HEK293 (cell line): ENCODE data around the gene CPEB2.

Source experiments
- CTCF ChIA-PET: fragments of 350-600 bp; formaldehyde crosslinking; extraction: SDS; loops from one replicate; lab custom pipeline; 2021; ENCODE audit warnings: antibody characterized with exemption; lab: Yijun Ruan, JAX
- POLR2A ChIA-PET: fragments of 300-600 bp; formaldehyde crosslinking; extraction: SDS; loops from one replicate; lab custom pipeline; 2020; ENCODE audit warnings: antibody characterized with exemption, inconsistent platforms; lab: Yijun Ruan, JAX
- H3K27ac ChIP-seq: fragments of 200-500 bp; sonication (Bioruptor generic); 2 replicates; pipeline ENCODE4 v1.5.1; 2014; ENCODE audit warnings: low read depth, low read length, control low read depth, inconsistent platforms; ENCODE audit errors: extremely low read depth
- H3K36me3 ChIP-seq, 2 experiments: fragments of 200-500 bp in 1 of 2; sonication (Bioruptor generic) in 1 of 2; 1 replicate in 1 of 2; 2 replicates in 1 of 2; pipeline ENCODE4 v1.5.1; 2014 to 2017; ENCODE audit warnings: inconsistent platforms in 2 of 2, low read length in 2 of 2; ENCODE audit not compliant: control insufficient read depth in 2 of 2, insufficient read depth in 1 of 2
- H3K4me1 ChIP-seq: fragments of 200-500 bp; sonication (Bioruptor generic); 2 replicates; pipeline ENCODE4 v1.5.1; 2014; ENCODE audit warnings: mild to moderate bottlenecking, low read length, inconsistent platforms; ENCODE audit not compliant: control insufficient read depth, insufficient read depth
- H3K4me3 ChIP-seq: 2 replicates; pipeline ENCODE4 v1.5.1; 2011; ENCODE audit warnings: low read depth, mild to moderate bottlenecking, control low read depth, low read length, moderate library complexity
- H3K9me3 ChIP-seq: fragments of 200-500 bp; sonication (Bioruptor generic); 2 replicates; pipeline ENCODE4 v1.5.1; 2014; ENCODE audit warnings: low read depth, low read length, inconsistent platforms; ENCODE audit not compliant: control insufficient read depth, insufficient read depth
- ATF2 ChIP-seq: fragments of 450-650 bp; formaldehyde crosslinking; IDR thresholded peaks from 2 replicates; pipeline ENCODE4 v1.5.1; 2016; ENCODE audit warnings: missing biosample characterization, missing genetic modification characterization, low read depth
- IKZF3 ChIP-seq: fragments of 450-650 bp; IDR thresholded peaks from 2 replicates; pipeline ENCODE4 v1.5.0; 2018; ENCODE audit warnings: missing biosample characterization, mild to moderate bottlenecking, missing genetic modification characterization, moderate library complexity
- KLF8 ChIP-seq: fragments of 450-650 bp; formaldehyde crosslinking; IDR thresholded peaks from 2 replicates; pipeline ENCODE4 v1.5.1; 2016; ENCODE audit warnings: missing biosample characterization, missing genetic modification characterization
- WT1 ChIP-seq: fragments of 450-650 bp; formaldehyde crosslinking; IDR thresholded peaks from 2 replicates; pipeline ENCODE4 v1.5.1; 2016; ENCODE audit warnings: missing biosample characterization, missing genetic modification characterization
- ZFP41 ChIP-seq: fragments of 450-650 bp; formaldehyde crosslinking; IDR thresholded peaks from 2 replicates; pipeline ENCODE4 v1.5.1; 2016; ENCODE audit warnings: missing biosample characterization, missing genetic modification characterization, borderline replicate concordance
- ZNF132 ChIP-seq: fragments of 450-650 bp; formaldehyde crosslinking; IDR thresholded peaks from 2 replicates; pipeline ENCODE4 v1.5.1; 2017; ENCODE audit warnings: missing biosample characterization, missing genetic modification characterization, borderline replicate concordance
- ZNF174 ChIP-seq: fragments of 450-650 bp; formaldehyde crosslinking; IDR thresholded peaks from 2 replicates; pipeline ENCODE4 v1.5.0; 2017; ENCODE audit warnings: missing biosample characterization, mild to moderate bottlenecking, missing genetic modification characterization
- ZNF37A ChIP-seq: fragments of 450-650 bp; IDR thresholded peaks from 2 replicates; pipeline ENCODE4 v1.5.1; 2018; ENCODE audit warnings: missing biosample characterization, missing genetic modification characterization
- ZNF398 ChIP-seq: fragments of 450-650 bp; formaldehyde crosslinking; IDR thresholded peaks from 2 replicates; pipeline ENCODE4 v1.5.1; 2017; ENCODE audit warnings: missing biosample characterization, missing genetic modification characterization
- ZNF510 ChIP-seq: fragments of 450-650 bp; formaldehyde crosslinking; IDR thresholded peaks from 2 replicates; pipeline ENCODE4 v1.5.1; 2018; ENCODE audit warnings: mild to moderate bottlenecking, missing genetic modification characterization, missing biosample characterization; ENCODE audit not compliant: insufficient replicate concordance
- ZNF518A ChIP-seq: fragments of 450-650 bp; formaldehyde crosslinking; conservative IDR thresholded peaks from 2 replicates; pipeline ENCODE4 v1.5.1; 2016; ENCODE audit warnings: low read depth, missing biosample characterization, missing genetic modification characterization
- ZNF610 ChIP-seq: fragments of 450-650 bp; formaldehyde crosslinking; IDR thresholded peaks from 2 replicates; pipeline ENCODE4 v1.5.1; 2016; ENCODE audit warnings: missing biosample characterization, missing genetic modification characterization, borderline replicate concordance
- ZNF623 ChIP-seq: fragments of 450-650 bp; formaldehyde crosslinking; IDR thresholded peaks from 2 replicates; pipeline ENCODE4 v1.5.1; 2016; ENCODE audit warnings: missing biosample characterization, missing genetic modification characterization
- ZNF791 ChIP-seq: fragments of 450-650 bp; formaldehyde crosslinking; IDR thresholded peaks from 2 replicates; pipeline ENCODE4 v1.5.1; 2016; ENCODE audit warnings: missing biosample characterization, missing genetic modification characterization
- TF ChIP-seq, protein P1 (sequence below): fragments of 450-650 bp; formaldehyde crosslinking; IDR thresholded peaks from 2 replicates; pipeline ENCODE4 v1.5.0; 2017; ENCODE audit warnings: missing biosample characterization, missing genetic modification characterization, borderline replicate concordance
- TF ChIP-seq, protein P2 (sequence below): fragments of 450-650 bp; formaldehyde crosslinking; IDR thresholded peaks from 2 replicates; pipeline ENCODE4 v1.5.1; 2016; ENCODE audit warnings: missing biosample characterization, missing genetic modification characterization
- TF ChIP-seq, protein P3 (sequence below): fragments of 450-650 bp; formaldehyde crosslinking; IDR thresholded peaks from 2 replicates; pipeline ENCODE4 v1.5.1; 2016; ENCODE audit warnings: missing biosample characterization, missing genetic modification characterization
- TF ChIP-seq, protein P4 (sequence below): fragments of 450-650 bp; formaldehyde crosslinking; optimal IDR thresholded peaks from 2 replicates; pipeline ENCODE3; 2016; ENCODE audit warnings: missing biosample characterization, mild to moderate bottlenecking, missing genetic modification characterization

CPEB2 gene

DNA sequence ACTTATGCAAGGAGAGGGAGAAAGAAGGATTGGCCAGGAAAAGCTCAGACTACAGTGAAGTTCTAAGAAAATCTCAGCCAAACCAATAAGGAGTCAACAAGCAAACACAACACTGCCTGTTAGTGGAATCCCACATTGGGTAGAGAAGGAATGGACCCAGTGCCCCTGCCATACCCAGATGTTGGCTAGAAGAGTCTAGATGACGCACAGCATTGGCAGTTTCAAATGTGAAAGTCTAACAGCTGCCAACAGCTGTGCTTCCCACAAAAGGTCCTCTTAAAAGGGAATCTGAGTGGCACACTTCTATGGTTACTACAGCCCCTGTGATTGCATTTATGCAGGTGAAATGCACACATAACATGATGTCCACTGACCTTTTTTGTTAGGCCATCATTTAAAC, 37.2 kb upstream of the CPEB2 start:
- H3K4me1 ChIP-seq: no peaks in the 10 kb centered on the region
- no peak overlapping the region for H3K27ac ChIP-seq
- no peaks in the 10 kb centered on the region for H3K9me3 ChIP-seq
- no peaks in the 10 kb centered on the region for H3K36me3 ChIP-seq
- ChIA-PET CTCF (interaction anchor here (0.6 kb wide), 1 partner anchor 217 kb away, joined by 3 read pairs; no protein-coding TSS in a partner anchor), POLR2A (no interaction called here)
- no peak overlapping the region for H3K4me3 ChIP-seq
- TF ChIP-seq ZNF791 (tag by site-specific recombination): no peak

DNA sequence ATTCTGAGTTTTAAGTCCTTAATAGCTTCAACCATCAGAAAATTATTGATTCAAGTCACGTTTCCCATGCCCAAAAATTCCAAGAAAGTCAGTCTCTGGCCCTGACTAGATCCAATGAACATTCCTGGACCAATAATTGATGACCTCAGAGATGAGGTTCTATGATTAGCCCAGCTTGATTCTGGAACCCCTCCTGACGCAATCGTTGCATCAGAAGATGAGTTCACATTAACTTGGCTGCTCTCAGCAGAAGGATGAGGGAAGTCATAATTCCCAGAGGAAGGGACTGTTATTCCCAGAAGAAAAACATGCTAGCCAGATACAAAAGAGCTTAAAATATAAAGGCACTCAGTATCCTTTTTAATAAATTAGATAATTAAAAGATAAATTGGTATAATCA, 34.3 kb upstream of the CPEB2 start:
- Histone ChIP-seq H3K9me3 (no peaks in the 10 kb centered on the region), H3K4me3 (no peak overlapping the region), H3K36me3 (no peaks in the 10 kb centered on the region), H3K27ac (no peak overlapping the region), H3K4me1 (no peaks in the 10 kb centered on the region)
- ChIA-PET POLR2A (no interaction called here), CTCF (no interaction called here)
- TF ChIP-seq ZNF37A (tag by site-specific recombination) (no peak), ZNF510 (tag by site-specific recombination) (no peak), KLF8 (tag by site-specific recombination) (no peak), ATF2 (tag by site-specific recombination) (no peak), ZFP41 (tag by site-specific recombination) (no peak), ZNF623 (tag by site-specific recombination) (no peak), ZNF610 (tag by site-specific recombination) (no peak), ZNF518A (tag by site-specific recombination) (peak; percentile 45; the same call in 1 of the 2 replicates), ZNF132 (no peak), WT1 (tag by site-specific recombination) (no peak), ZNF174 (tag by site-specific recombination) (no peak), ZNF398 (peak; percentile 63), IKZF3 (tag by site-specific recombination) (no peak)
- TF ChIP-seq, protein P1, sequence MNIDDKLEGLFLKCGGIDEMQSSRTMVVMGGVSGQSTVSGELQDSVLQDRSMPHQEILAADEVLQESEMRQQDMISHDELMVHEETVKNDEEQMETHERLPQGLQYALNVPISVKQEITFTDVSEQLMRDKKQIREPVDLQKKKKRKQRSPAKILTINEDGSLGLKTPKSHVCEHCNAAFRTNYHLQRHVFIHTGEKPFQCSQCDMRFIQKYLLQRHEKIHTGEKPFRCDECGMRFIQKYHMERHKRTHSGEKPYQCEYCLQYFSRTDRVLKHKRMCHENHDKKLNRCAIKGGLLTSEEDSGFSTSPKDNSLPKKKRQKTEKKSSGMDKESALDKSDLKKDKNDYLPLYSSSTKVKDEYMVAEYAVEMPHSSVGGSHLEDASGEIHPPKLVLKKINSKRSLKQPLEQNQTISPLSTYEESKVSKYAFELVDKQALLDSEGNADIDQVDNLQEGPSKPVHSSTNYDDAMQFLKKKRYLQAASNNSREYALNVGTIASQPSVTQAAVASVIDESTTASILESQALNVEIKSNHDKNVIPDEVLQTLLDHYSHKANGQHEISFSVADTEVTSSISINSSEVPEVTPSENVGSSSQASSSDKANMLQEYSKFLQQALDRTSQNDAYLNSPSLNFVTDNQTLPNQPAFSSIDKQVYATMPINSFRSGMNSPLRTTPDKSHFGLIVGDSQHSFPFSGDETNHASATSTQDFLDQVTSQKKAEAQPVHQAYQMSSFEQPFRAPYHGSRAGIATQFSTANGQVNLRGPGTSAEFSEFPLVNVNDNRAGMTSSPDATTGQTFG (tag by site-specific recombination): no peak
- TF ChIP-seq, protein P2, sequence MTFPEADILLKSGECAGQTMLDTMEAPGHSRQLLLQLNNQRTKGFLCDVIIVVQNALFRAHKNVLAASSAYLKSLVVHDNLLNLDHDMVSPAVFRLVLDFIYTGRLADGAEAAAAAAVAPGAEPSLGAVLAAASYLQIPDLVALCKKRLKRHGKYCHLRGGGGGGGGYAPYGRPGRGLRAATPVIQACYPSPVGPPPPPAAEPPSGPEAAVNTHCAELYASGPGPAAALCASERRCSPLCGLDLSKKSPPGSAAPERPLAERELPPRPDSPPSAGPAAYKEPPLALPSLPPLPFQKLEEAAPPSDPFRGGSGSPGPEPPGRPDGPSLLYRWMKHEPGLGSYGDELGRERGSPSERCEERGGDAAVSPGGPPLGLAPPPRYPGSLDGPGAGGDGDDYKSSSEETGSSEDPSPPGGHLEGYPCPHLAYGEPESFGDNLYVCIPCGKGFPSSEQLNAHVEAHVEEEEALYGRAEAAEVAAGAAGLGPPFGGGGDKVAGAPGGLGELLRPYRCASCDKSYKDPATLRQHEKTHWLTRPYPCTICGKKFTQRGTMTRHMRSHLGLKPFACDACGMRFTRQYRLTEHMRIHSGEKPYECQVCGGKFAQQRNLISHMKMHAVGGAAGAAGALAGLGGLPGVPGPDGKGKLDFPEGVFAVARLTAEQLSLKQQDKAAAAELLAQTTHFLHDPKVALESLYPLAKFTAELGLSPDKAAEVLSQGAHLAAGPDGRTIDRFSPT (tag by site-specific recombination): no peak
- TF ChIP-seq, protein P3, sequence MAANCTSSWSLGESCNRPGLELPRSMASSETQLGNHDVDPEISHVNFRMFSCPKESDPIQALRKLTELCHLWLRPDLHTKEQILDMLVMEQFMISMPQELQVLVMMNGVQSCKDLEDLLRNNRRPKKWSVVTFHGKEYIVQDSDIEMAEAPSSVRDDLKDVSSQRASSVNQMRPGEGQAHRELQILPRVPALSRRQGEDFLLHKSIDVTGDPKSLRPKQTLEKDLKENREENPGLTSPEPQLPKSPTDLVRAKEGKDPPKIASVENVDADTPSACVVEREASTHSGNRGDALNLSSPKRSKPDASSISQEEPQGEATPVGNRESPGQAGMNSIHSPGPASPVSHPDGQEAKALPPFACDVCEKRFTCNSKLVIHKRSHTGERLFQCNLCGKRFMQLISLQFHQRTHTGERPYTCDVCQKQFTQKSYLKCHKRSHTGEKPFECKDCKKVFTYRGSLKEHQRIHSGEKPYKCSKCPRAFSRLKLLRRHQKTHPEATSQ (tag by site-specific recombination): no peak
- TF ChIP-seq, protein P4, sequence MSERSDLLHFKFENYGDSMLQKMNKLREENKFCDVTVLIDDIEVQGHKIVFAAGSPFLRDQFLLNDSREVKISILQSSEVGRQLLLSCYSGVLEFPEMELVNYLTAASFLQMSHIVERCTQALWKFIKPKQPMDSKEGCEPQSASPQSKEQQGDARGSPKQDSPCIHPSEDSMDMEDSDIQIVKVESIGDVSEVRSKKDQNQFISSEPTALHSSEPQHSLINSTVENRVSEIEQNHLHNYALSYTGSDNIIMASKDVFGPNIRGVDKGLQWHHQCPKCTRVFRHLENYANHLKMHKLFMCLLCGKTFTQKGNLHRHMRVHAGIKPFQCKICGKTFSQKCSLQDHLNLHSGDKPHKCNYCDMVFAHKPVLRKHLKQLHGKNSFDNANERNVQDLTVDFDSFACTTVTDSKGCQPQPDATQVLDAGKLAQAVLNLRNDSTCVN (tag by site-specific recombination): no peak
